Activated CD4-positive, alpha-beta T cell treated with anti-CD3 and anti-CD28 coated beads, Interleukin-2, amount 50 U/mL, for 24 hours (primary cell): ENCODE measurements around the gene RHEBL1.

ENCODE experiments used
- DNase-seq, 2 donors: peaks; one replicate each; pipeline ENCODE4 v3.0.0-alpha.2; 2020; ENCODE audit warnings: low read depth in 1 of 2, low spot score in 1 of 2

Gene RHEBL1

GRCh38 chr12:49038291-49038955 lies 31.4 kb downstream of the RHEBL1 start:
- DNase-seq = no peak

GRCh38 chr12:49037947-49038237 lies 31.9 kb downstream of the RHEBL1 start:
- no peak for DNase-seq

- DNase-seq = no peak
These were observed 32.5 kb downstream of the RHEBL1 start for GRCh38 chr12:49037111-49037946.

GRCh38 chr12:49036029-49036428 lies 33.8 kb downstream of the RHEBL1 start:
- DNase-seq = no peak

- DNase-seq = no peak
These were observed 35.5 kb downstream of the RHEBL1 start for GRCh38 chr12:49034286-49034622.

GRCh38 chr12:49033611-49034285 lies 36.0 kb downstream of the RHEBL1 start:
- no peak for DNase-seq

- DNase-seq = no peak
These were observed 36.9 kb downstream of the RHEBL1 start for GRCh38 chr12:49032679-49033447.

- no peak for DNase-seq
These were observed 37.5 kb downstream of the RHEBL1 start for GRCh38 chr12:49032276-49032675.

GRCh38 chr12:49031573-49032161 lies 38.1 kb downstream of the RHEBL1 start:
- DNase-seq = no peak

- no peak for DNase-seq
These were observed 38.8 kb downstream of the RHEBL1 start for GRCh38 chr12:49030714-49031572.

GRCh38 chr12:49030119-49030518 lies 39.7 kb downstream of the RHEBL1 start:
- no peak for DNase-seq

- no peak for DNase-seq
These were observed 41.0 kb downstream of the RHEBL1 start for GRCh38 chr12:49028666-49029275.

- DNase-seq = no peak
These were observed 41.8 kb downstream of the RHEBL1 start for GRCh38 chr12:49027846-49028555.

- no peak for DNase-seq
These were observed 42.9 kb downstream of the RHEBL1 start for GRCh38 chr12:49026678-49027480.

- DNase-seq = no peak
These were observed 43.7 kb downstream of the RHEBL1 start for GRCh38 chr12:49026101-49026500.

- no peak for DNase-seq
These were observed 44.3 kb downstream of the RHEBL1 start for GRCh38 chr12:49025463-49025862.

GRCh38 chr12:49024543-49024942 lies 45.2 kb downstream of the RHEBL1 start:
- DNase-seq = no peak

- no peak for DNase-seq
These were observed 46.0 kb downstream of the RHEBL1 start for GRCh38 chr12:49023812-49024211.
